Keratinocyte (primary cell): Measurements from ENCODE around the gene TACR2.

Experiments used
- EZH2 ChIP-seq: IDR thresholded peaks from one replicate; pipeline ENCODE4 v1.6.1; 2012; ENCODE audit warnings: inconsistent platforms, mild to moderate bottlenecking, low read length, moderate library complexity
- TF ChIP-seq, protein P1 (sequence below), 3 experiments: IDR thresholded peaks in 1 of 3; conservative IDR thresholded peaks in 1 of 3; optimal IDR thresholded peaks in 1 of 3; 2 replicates in 2 of 3; 3 replicates in 1 of 3; pipeline versions ENCODE3 to v1.5.1; 2011; ENCODE audit warnings: low read length in 3 of 3, mild to moderate bottlenecking in 3 of 3, moderate library complexity in 2 of 3, control low read depth in 1 of 3, inconsistent platforms in 1 of 3; ENCODE audit not compliant: insufficient read depth in 2 of 3; ENCODE audit errors: extremely low read depth in 1 of 3

DNA sequence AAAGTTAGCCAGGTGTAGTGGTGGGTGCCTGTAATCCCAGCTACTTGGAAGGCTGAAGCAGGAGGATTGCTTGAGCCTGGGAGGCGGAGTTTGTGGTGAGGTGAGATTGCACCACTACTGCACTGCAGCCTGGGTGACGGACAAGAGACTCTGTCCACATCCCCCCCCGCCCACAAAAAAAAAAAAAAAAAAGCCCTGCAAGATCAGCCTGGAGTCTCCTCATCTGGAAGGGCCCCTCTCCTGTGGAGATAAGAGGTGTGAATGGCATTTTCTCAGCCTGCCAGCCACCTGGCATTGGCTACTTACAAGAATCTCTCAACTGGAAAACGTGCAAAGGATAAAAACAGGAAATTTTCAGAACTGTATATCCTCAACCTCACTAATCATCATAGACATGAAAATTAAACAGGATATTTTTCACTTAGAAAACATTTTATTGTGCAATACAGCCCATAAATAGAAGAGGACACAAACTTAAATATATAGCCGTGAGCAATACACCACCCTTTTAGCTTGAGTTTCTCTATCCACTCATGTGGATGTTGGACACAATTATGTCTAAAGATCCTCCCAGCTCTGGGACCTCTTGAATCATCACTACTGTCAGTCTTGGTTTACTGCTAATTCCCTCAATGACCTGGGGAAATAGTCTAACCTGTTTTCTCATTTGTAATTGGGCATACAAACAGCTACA is 23.2 kb upstream of the TACR2 start:
- TF ChIP-seq, protein P1, sequence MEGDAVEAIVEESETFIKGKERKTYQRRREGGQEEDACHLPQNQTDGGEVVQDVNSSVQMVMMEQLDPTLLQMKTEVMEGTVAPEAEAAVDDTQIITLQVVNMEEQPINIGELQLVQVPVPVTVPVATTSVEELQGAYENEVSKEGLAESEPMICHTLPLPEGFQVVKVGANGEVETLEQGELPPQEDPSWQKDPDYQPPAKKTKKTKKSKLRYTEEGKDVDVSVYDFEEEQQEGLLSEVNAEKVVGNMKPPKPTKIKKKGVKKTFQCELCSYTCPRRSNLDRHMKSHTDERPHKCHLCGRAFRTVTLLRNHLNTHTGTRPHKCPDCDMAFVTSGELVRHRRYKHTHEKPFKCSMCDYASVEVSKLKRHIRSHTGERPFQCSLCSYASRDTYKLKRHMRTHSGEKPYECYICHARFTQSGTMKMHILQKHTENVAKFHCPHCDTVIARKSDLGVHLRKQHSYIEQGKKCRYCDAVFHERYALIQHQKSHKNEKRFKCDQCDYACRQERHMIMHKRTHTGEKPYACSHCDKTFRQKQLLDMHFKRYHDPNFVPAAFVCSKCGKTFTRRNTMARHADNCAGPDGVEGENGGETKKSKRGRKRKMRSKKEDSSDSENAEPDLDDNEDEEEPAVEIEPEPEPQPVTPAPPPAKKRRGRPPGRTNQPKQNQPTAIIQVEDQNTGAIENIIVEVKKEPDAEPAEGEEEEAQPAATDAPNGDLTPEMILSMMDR (optimal IDR thresholded peaks at IDR 0.05 in 1 of 3, IDR thresholded peaks at IDR 0.05 in 1 of 3, conservative IDR thresholded peaks at IDR 0.05 in 1 of 3; ENCODE audit: extremely low read depth in 1 of 3, insufficient read depth in 2 of 3, low read length in 3 of 3) = no peak
- TF ChIP-seq EZH2 = no peak
